GM19372 (cell line): Measurements from ENCODE around the gene STRBP.

Experiments used
- ATAC-seq: cut with Tn5 transposase; IDR thresholded peaks from one replicate; pipeline ENCODE4 v1.9.1; 2021; ENCODE audit warnings: mild to moderate bottlenecking, low read depth, moderate library complexity; ENCODE audit not compliant: unreplicated experiment

The STRBP gene

GRCh38 chr9:123107639-123108285 lies 160.6 kb downstream of the STRBP start:
- no peak for ATAC-seq

DNA sequence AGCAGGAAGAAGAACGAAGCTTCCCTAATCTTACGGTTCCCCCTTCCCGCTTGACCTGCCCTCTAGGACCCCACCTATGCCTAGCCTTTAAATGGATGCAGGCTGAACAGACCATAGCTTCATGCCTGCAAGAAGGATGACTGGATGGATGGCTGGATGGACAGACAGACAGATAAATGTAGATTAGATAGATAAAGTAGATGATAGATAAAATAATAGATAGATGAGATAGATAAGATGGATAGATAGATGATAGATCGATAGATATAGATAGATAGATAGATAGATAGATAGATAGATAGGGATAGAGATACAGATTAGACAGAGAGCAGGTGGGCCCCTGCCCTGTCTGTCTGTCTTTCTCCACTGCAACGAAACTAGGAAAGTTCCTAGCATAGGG lies 162.9 kb downstream of the STRBP start:
- no peak for ATAC-seq

DNA sequence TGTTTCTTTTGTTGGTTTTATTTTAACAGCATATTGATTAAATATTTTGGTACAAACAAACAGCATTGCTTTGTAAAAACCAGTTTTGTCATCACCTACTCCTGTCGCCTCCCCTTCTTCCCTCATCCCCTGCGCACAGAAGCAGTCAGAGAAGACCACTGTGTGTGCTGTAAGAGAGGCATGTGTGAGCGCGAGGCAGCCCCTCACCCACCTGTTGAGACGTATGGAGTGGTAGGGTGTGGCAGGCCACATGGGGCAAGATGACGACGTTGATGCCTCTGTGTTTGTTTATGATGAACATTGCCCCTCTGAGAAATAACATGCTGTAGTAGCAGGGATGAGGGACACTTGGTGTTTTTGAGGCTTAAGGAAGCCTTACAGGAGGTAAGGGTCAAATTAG lies 163.6 kb downstream of the STRBP start:
- ATAC-seq: no peak

GRCh38 chr9:123102375-123103113 lies 165.8 kb downstream of the STRBP start:
- ATAC-seq: no peak

DNA sequence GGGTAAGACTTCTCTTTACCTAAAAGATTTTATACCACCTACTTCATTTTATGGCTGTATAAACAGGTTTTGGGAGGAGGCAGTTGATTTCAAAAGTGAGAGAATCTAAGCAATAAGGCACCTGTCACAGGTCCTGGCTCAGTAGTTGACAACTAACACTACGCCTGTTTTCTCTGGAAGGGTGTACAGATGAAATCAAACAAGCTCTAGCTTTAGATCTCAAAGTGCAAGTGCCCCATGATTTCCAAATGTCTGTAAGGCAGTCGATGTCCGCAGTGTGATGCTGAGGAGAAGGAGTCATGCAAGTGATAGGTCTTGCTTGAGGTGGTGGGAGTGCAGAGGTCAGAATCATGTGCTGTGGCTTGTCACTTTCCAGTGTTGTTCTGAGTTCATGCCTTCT lies 168.8 kb downstream of the STRBP start:
- ATAC-seq: no peak

DNA sequence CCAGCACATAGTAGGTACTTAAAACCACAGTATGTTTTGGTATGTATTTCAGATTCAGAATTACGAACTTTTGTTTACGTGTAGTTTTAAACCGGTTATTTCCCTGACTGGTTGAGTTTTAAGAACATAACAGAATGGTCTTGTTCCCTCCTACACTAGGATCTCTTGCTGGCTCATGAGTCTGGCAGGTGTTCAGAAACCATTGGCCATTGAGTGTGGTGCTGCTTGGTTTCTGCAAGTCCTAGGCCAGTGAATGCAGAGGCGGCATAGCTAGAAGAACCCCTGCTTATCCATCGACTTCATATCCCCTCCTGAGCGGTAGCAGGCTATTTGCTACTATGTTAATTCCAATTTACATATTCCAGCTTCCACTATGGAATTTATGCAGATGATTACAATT lies 169.3 kb downstream of the STRBP start:
- ATAC-seq: no peak

- ATAC-seq: no peak
These were observed 170.3 kb downstream of the STRBP start for GRCh38 chr9:123098096-123098459.

DNA sequence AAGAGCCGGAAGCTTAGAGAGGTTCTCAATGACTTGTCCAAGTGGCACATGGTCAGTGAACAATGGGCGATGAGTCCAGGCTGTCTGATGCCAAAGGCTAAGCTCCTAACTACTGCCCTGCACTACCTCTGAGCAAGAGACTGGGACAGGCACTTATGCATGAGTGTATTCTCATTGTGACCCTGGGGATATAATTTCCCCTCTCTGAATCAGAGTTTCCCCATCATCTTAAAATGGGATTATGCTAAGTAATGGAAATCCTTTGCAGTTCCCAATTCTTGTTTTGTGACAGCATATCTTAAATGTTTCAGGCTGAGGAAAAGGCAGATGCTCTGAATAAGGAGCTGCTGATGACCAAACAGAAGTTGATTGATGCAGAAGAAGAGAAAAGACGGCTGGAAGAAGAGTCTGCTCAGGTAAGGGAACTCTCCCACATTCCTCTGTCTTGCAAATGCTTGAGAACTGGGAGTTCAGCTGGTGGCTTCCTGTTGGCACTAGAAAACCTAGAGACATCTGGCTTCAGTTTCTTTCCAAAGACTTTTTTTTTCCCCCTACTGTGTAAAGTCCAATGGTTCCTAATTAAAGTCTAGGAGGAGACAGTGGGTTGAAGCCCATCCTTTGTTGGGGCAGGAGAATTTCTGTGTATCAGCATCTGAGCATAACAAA lies 170.8 kb downstream of the STRBP start:
- no peak for ATAC-seq

DNA sequence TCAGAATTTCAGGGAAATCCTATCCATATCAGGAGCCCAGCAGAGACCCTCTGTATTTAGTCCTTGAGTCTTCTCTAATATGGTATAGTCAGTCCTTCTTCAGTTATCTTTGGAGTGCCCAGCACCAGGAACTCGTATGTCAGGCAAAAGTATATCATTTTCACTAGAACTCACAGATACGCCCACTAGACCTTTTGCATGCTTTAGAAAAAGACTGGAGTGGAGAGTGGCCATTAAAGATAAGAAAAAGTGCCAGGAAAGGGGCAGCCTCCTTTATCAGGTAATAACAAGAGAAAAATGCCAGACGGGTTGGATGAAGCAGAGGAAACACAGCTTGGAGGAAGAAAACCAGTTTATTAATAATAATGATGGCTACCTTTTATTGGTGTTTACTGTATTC lies 171.4 kb downstream of the STRBP start:
- ATAC-seq: no peak

- no peak for ATAC-seq
These were observed 175.2 kb downstream of the STRBP start for GRCh38 chr9:123093141-123093540.

DNA sequence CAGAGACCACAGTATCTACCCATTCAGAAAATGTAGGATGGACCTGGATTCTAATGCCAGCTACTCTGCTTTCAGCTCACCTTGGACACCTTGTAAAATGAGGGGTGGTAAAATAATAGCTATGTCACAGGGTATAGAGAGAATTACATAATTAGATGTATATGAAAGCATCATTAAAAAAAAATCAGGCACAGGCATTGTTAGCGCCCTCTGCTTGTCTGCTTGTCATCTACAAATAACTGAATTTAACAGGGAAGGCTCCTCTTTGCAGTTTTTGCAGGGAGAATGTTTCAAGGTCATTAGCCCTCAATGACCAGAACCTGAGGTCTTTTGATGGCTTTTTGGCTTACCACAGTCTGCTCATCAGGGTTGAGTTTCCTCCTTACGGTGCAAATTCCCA lies 176.9 kb downstream of the STRBP start:
- no peak for ATAC-seq

DNA sequence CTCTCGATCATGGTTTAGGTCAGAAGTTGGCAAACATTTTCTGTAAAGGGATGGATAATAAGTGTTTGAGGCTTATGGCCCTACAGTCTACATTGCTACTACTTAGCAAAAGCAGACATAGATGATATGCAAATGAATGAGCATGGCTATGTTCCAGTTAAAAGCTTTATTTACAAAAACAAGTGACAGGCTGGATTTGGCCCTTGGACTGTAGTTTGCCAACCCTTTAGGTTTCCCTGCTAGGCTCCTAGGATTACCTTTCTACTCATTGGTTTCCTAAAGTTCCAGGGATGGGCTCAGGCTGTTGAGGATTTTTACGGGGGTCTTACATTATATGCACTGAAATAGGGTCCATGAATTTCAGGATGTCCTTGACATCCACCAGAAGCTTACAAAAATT lies 177.4 kb downstream of the STRBP start:
- ATAC-seq: no peak

DNA sequence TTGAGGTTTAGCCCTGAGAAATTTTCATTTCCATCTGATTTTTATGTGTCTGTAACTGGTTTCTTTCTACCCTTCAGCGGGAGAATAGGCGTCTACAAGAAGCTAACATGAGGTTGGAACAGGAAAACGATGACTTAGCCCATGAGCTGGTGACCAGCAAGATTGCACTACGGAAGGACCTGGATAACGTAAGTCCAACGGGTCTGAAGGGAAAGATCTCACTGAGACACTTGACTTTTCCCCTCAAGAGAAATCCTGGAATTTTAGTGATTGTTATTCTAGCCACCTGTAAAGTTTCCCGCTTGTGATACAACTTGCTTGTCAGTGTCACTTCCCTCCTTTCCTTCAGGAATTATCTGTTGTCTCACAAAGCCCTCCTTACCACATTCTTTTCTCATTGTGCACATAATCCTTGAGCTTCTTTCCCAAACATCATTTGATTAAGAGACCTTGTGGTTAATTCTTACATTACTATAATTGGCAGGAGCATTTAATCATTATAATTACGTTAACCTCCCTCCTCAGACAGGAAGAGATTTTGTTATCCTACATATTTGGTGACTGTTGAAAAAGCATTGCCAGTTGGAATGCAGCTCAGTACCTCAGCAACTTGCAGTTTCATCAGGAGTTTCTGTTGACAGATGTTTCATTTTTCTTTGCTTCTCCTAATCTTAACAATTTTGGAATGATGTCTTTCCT lies 178.0 kb downstream of the STRBP start:
- ATAC-seq: no peak

DNA sequence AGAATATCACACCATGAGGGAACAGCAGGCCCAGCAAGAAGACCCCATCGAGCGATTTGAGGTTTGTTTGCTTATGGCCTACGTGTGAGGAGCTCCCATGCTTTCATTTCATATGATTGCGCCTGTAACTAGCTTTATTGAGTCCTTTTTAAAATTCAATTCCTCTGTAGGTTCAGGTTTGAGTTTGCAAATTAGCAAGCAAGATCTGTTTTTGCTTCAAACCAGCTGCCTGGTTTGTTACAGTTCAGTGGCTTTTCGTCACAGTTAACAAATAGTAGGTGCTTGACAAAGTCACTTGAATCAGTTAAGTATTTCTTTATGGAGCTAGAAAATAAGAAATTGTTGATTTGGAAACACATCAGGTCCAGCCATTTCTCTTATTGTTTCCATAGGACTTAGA lies 178.6 kb downstream of the STRBP start:
- ATAC-seq: no peak

DNA sequence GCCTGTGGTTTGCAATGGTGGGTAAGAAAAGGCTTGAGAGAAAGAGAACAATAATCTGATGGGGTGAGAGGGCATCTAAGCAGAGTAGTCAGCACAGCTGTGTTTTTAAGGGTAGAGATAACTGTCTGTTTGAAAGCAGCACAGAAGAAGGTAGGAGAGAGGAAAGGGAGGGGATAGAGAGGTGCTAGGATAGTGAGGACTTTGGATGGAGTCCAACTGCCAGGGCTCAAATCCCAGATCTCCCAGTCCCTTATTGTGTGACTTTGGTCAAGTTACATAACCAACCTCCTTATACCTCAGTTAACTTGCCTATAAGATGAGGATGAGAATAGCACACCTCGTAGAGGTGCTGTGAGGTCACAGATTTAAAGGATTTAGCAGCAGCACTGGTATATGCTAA lies 179.3 kb downstream of the STRBP start:
- no peak for ATAC-seq

- no peak for ATAC-seq
These were observed 181.0 kb downstream of the STRBP start for GRCh38 chr9:123087359-123087888.

- ATAC-seq: no peak
These were observed 182.5 kb downstream of the STRBP start for GRCh38 chr9:123085916-123086315.

- no peak for ATAC-seq
These were observed 184.1 kb downstream of the STRBP start for GRCh38 chr9:123084256-123084655.

DNA sequence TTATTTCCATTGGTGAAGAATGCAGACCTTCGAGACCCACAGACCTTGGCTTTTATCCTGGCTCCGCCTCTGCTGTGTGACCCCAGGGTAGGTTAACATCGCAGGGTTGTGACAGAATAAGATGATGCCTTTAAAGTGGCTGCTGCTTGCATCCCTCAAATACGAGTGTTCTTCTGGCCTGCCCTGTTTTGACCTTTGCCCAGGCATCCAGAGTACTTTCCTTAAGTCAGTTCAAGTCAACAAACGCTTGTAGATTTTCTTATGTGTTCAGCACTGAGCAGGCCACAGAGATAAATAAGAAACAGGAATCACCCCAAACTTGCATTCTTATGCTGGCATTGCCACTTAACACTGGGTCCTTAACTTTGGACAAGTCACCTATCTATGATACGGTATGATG lies 184.7 kb downstream of the STRBP start:
- no peak for ATAC-seq

DNA sequence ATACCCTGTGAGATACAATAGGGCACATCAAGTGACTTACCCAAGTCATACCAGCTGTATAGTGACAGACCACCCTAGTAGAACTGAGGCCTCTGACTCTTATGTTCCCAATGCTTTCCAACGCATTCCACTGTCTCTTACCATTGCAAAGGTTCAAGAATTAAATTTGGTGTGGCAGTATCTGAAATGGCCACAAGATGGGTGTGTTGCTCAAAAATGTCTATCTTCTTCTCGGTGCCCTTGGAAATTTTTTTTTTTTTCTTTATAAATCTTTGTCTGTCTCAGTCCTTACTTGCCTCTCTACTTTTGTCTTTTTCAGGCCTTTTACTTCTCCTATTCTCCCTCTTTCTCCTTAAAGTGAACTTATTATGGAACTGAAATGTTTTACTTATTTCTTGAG lies 186.6 kb downstream of the STRBP start:
- no peak for ATAC-seq

- ATAC-seq: no peak
These were observed 187.9 kb downstream of the STRBP start for GRCh38 chr9:123080444-123080843.
